ES-I3 (cell line): ENCODE measurements around the gene KRTAP10-11.
"Not testable (repeated sequence)": the region's sequence is repeated elsewhere in the genome, so short reads cannot be mapped to it uniquely, and the experiment has no call there.

Source experiments
- H3K36me3 ChIP-seq: 2 replicates; pipeline ENCODE4 v1.6.1; 2013; ENCODE audit warnings: mild to moderate bottlenecking, low read length, control low read depth, moderate library complexity; ENCODE audit not compliant: insufficient read depth
- H3K4me1 ChIP-seq: 2 replicates; pipeline ENCODE4 v1.6.1; 2013; ENCODE audit warnings: mild to moderate bottlenecking, control low read depth, low read length; ENCODE audit not compliant: insufficient read depth
- H3K9ac ChIP-seq: 2 replicates; pipeline ENCODE4 v1.6.1; 2013; ENCODE audit warnings: low read depth, mild to moderate bottlenecking, low read length, moderate library complexity
- H3K9me3 ChIP-seq: 2 replicates; pipeline ENCODE4 v1.6.1; 2013; ENCODE audit warnings: mild to moderate bottlenecking, low read length, moderate library complexity; ENCODE audit not compliant: control insufficient read depth, insufficient read depth

KRTAP10-11 gene

GRCh38 chr21:44625756-44626155 is 20.5 kb upstream of the KRTAP10-11 start:
- H3K9ac ChIP-seq, result no peak overlapping the region
- no peaks in the 10 kb centered on the region for H3K36me3 ChIP-seq
- no peaks in the 10 kb centered on the region for H3K4me1 ChIP-seq
- H3K9me3 ChIP-seq, result peaks cover 9% of the 10 kb centered on the region

- peaks cover 9% of the 10 kb centered on the region for H3K9me3 ChIP-seq
- H3K4me1 ChIP-seq, result no peaks in the 10 kb centered on the region
- H3K9ac ChIP-seq, result no peak overlapping the region
- H3K36me3 ChIP-seq, result no peaks in the 10 kb centered on the region
Measured at GRCh38 chr21:44626262-44626661, 20.0 kb upstream of the KRTAP10-11 start.

GRCh38 chr21:44626673-44627143 is 19.5 kb upstream of the KRTAP10-11 start, which contains the start of gene KRTAP10-9:
Gene KRTAP10-9, plus strand, starts transcription at chr21:44627093. Its CDS starts 79 bp downstream, at chr21:44627172.
- Histone ChIP-seq H3K9me3 (peaks cover 11% of the 10 kb centered on the region), H3K36me3 (no peaks in the 10 kb centered on the region), H3K4me1 (no peaks in the 10 kb centered on the region), H3K9ac (no peak within 1 kb of the TSS)

- H3K36me3 ChIP-seq, result not testable (repeated sequence)
- H3K9me3 ChIP-seq, result peaks cover 13% of the 10 kb centered on the region
Measured at GRCh38 chr21:44627181-44627822, 18.9 kb upstream of the KRTAP10-11 start.

GRCh38 chr21:44627831-44628233 is 18.4 kb upstream of the KRTAP10-11 start:
- peaks cover 11% of the 10 kb centered on the region for H3K9me3 ChIP-seq

More at GRCh38 chr21:44627181-44627822, 18.9 kb upstream of the KRTAP10-11 start:
- H3K9ac ChIP-seq, H3K4me1 ChIP-seq: not testable (repeated sequence)

GRCh38 chr21:44628707-44629391 is 17.4 kb upstream of the KRTAP10-11 start:
- H3K4me1 ChIP-seq, result no peaks in the 10 kb centered on the region
- H3K9me3 ChIP-seq, result peaks cover 11% of the 10 kb centered on the region
- no peak overlapping the region for H3K9ac ChIP-seq
- no peaks in the 10 kb centered on the region for H3K36me3 ChIP-seq

More at GRCh38 chr21:44627831-44628233, 18.4 kb upstream of the KRTAP10-11 start:
- not testable (repeated sequence) for H3K4me1 ChIP-seq, H3K9ac ChIP-seq, H3K36me3 ChIP-seq

- Histone ChIP-seq H3K36me3 (no peaks in the 10 kb centered on the region), H3K9me3 (peaks cover 8% of the 10 kb centered on the region), H3K9ac (no peak overlapping the region), H3K4me1 (no peaks in the 10 kb centered on the region)
Measured at GRCh38 chr21:44630440-44630839, 15.8 kb upstream of the KRTAP10-11 start.

GRCh38 chr21:44632067-44632466 is 14.1 kb upstream of the KRTAP10-11 start:
- no peaks in the 10 kb centered on the region for H3K36me3 ChIP-seq
- no peak overlapping the region for H3K9ac ChIP-seq
- H3K4me1 ChIP-seq, result peaks cover 3% of the 10 kb centered on the region; the same call in 1 of the 2 replicates
- peaks cover 8% of the 10 kb centered on the region for H3K9me3 ChIP-seq

GRCh38 chr21:44636209-44637017 is 9.8 kb upstream of the KRTAP10-11 start:
- Histone ChIP-seq H3K36me3 (no peaks in the 10 kb centered on the region), H3K4me1 (peaks cover 8% of the 10 kb centered on the region; the same call in 1 of the 2 replicates), H3K9ac (no peak overlapping the region), H3K9me3 (peaks cover 15% of the 10 kb centered on the region)

- Histone ChIP-seq H3K36me3 (no peaks in the 10 kb centered on the region), H3K9me3 (peaks cover 10% of the 10 kb centered on the region; the same call in 1 of the 2 replicates), H3K9ac (no peak within 1 kb of the TSS), H3K4me1 (peaks cover 8% of the 10 kb centered on the region; the same call in 1 of the 2 replicates)
Measured at GRCh38 chr21:44637018-44637850, 9.0 kb upstream of the KRTAP10-11 start, which contains the start of gene KRTAP10-10. Gene KRTAP10-10, plus strand, starts transcription at chr21:44637356. Its CDS starts 62 bp downstream, at chr21:44637418.

GRCh38 chr21:44637851-44638348 is 8.3 kb upstream of the KRTAP10-11 start:
- H3K9me3 ChIP-seq, result peaks cover 10% of the 10 kb centered on the region; the same call in 1 of the 2 replicates
- H3K4me1 ChIP-seq, H3K36me3 ChIP-seq, H3K9ac ChIP-seq: not testable (repeated sequence)

GRCh38 chr21:44638506-44639330 is 7.5 kb upstream of the KRTAP10-11 start:
- H3K9me3 ChIP-seq, result peaks cover 10% of the 10 kb centered on the region; the same call in 1 of the 2 replicates
- H3K9ac ChIP-seq, H3K36me3 ChIP-seq, H3K4me1 ChIP-seq: not testable (repeated sequence)

GRCh38 chr21:44639331-44639655 is 6.9 kb upstream of the KRTAP10-11 start:
- Histone ChIP-seq H3K9me3 (peaks cover 14% of the 10 kb centered on the region; the same call in 1 of the 2 replicates), H3K9ac (no peak overlapping the region), H3K4me1 (peaks cover 8% of the 10 kb centered on the region; the same call in 1 of the 2 replicates), H3K36me3 (no peaks in the 10 kb centered on the region)
